K562 (cell line): ENCODE data around the gene B3GALT4. TPM values are rescaled to one million over a fixed set of nuclear protein-coding genes. Genes with fewer than 3 reads are reported as not detected.

Experiments used
- BRD9 ChIP-seq: fragments of 450-650 bp; IDR thresholded peaks from 2 replicates; pipeline ENCODE4 v1.6.1; 2018; ENCODE audit warnings: low read depth; ENCODE audit not compliant: partially characterized antibody
- ERF ChIP-seq: fragments of 450-650 bp; formaldehyde crosslinking; IDR thresholded peaks from 2 replicates; pipeline ENCODE4 v1.4.0; 2020; ENCODE audit warnings: mild to moderate bottlenecking, mixed read lengths
- FUS ChIP-seq: fragments of 200-400 bp; formaldehyde crosslinking; optimal IDR thresholded peaks from 2 replicates; pipeline ENCODE3; 2017; ENCODE audit warnings: low read depth, low read length
- HIVEP1 ChIP-seq: fragments of 250-450 bp; sonication (Bioruptor Pico); IDR thresholded peaks from 2 replicates; pipeline ENCODE4 v1.4.0; 2020; ENCODE audit warnings: mild to moderate bottlenecking
- MNT ChIP-seq, 2 experiments: fragments of 450-650 bp; conservative IDR thresholded peaks; 2 replicates each; pipeline ENCODE4 v1.6.1; 2017; ENCODE audit warnings: mild to moderate bottlenecking in 2 of 2, moderate library complexity in 2 of 2
- NFRKB ChIP-seq: fragments of 450-650 bp; IDR thresholded peaks from 2 replicates; pipeline ENCODE4 v1.6.1; 2016; ENCODE audit warnings: low read depth
- REST ChIP-seq, 2 experiments: fragments of 450-650 bp; formaldehyde crosslinking in 1 of 2; IDR thresholded peaks; 2 replicates each; pipeline versions ENCODE4 v1.4.0 to v1.6.1; 2014 to 2020; ENCODE audit warnings: mild to moderate bottlenecking in 2 of 2, borderline replicate concordance in 1 of 2, low read depth in 1 of 2
- TEAD1 ChIP-seq, 2 experiments: fragments of 450-650 bp in 1 of 2; sonication (generic) in 1 of 2; formaldehyde crosslinking; IDR thresholded peaks; 2 replicates each; pipeline versions ENCODE4 v1.4.0 to v1.8.0; 2020 to 2022; ENCODE audit warnings: mild to moderate bottlenecking in 2 of 2, missing genetic modification reagents in 1 of 2
- TEAD4 ChIP-seq, 2 experiments: sonication (generic) in 1 of 2; formaldehyde crosslinking in 1 of 2; IDR thresholded peaks; 2 replicates each; pipeline versions ENCODE4 v1.6.1 to v1.8.0; 2012 to 2022; ENCODE audit warnings: borderline replicate concordance in 1 of 2, inconsistent platforms in 1 of 2, low read length in 1 of 2, mild to moderate bottlenecking in 1 of 2, missing genetic modification reagents in 1 of 2
- TFAM ChIP-seq: fragments of 250-450 bp; sonication (Bioruptor Pico); conservative IDR thresholded peaks from 2 replicates; pipeline ENCODE4 v1.5.0; 2021; ENCODE audit warnings: mild to moderate bottlenecking, moderate library complexity
- TRIM25 ChIP-seq: fragments of 450-650 bp; IDR thresholded peaks from 2 replicates; pipeline ENCODE4 v1.7.0; 2016; ENCODE audit warnings: borderline replicate concordance
- polyA plus RNA-seq, 8 experiments: library from polyadenylated mRNA; depleted of rRNA in 4 of 8; stranded (reverse) in 5 of 8; unstranded in 3 of 8; fragments of >200 nt; fragmentation: Nextera tagmentation in 2 of 8; fragmentation: Illumina TruSeq in 1 of 8; extraction: Ambion mirVana in 2 of 8; extraction: Trizol in 1 of 8; gene quantifications; 2 replicates each; pipeline versions ENCODE4 v1.2.1 to v1.2.3, GENCODE V29; 2011 to 2014; ENCODE audit warnings: inconsistent platforms in 1 of 8, missing spikeins in 1 of 8
- total RNA-seq, 7 experiments: library from RNA; depleted of rRNA in 6 of 7; stranded (reverse); fragments of >200 nt in 6 of 7; fragmentation: Illumina TruSeq in 2 of 7; extraction: Trizol in 2 of 7; gene quantifications; 2 replicates each; pipeline versions ENCODE4 v1.2.1 to v1.2.3, GENCODE V29; 2011 to 2021; ENCODE audit warnings: low replicate concordance in 1 of 7

Gene B3GALT4
- total and polyA plus RNA-seq, 9 of the 15 experiments (the other 6 are each of a cell fraction or from before 2014, with no cell fraction given) = 0.11 to 1.3 (median 0.53) TPM; not detected in 1

GRCh38 chr6:33276864-33277662, at the start of gene B3GALT4 (continued):
- TF ChIP-seq REST (IDR thresholded peaks at IDR 0.05; ENCODE audit: borderline replicate concordance) (peak; percentile 58; the same call in 1 of the 2 replicates), REST (CRISPR knock-in tag; IDR thresholded peaks at IDR 0.05; ENCODE audit: low read depth) (peak; percentile 88), TEAD1 (CRISPR knock-in tag; IDR thresholded peaks at IDR 0.05) (peak; percentile 77 to 82; a peak in 3 of 4 replicates), HIVEP1 (CRISPR knock-in tag) (no peak), NFRKB (no peak), FUS (peak; percentile 100), TFAM (CRISPR knock-in tag) (no peak), ERF (peak; percentile 99), BRD9 (no peak), TRIM25 (no peak), TEAD4 (IDR thresholded peaks at IDR 0.05; ENCODE audit: low read length) (peak; percentile 19), TEAD4 (CRISPR knock-in tag; IDR thresholded peaks at IDR 0.05; ENCODE audit: borderline replicate concordance) (no peak), MNT (conservative IDR thresholded peaks at IDR 0.05) (peak; percentile 70 to 90; a peak in 2 of 4 replicates)
